Anterior cingulate cortex (tissue), 58 donors: Measurements from ENCODE around the gene CNOT1.
"Not testable (repeated sequence)": the region's sequence is repeated elsewhere in the genome, so short reads cannot be mapped to it uniquely, and the experiment has no call there.

ENCODE experiments used
- DNase-seq, 58 donors: peaks; one replicate each; lab custom pipeline; 2025; lab: John Stamatoyannopoulos, UW

Gene CNOT1

DNA sequence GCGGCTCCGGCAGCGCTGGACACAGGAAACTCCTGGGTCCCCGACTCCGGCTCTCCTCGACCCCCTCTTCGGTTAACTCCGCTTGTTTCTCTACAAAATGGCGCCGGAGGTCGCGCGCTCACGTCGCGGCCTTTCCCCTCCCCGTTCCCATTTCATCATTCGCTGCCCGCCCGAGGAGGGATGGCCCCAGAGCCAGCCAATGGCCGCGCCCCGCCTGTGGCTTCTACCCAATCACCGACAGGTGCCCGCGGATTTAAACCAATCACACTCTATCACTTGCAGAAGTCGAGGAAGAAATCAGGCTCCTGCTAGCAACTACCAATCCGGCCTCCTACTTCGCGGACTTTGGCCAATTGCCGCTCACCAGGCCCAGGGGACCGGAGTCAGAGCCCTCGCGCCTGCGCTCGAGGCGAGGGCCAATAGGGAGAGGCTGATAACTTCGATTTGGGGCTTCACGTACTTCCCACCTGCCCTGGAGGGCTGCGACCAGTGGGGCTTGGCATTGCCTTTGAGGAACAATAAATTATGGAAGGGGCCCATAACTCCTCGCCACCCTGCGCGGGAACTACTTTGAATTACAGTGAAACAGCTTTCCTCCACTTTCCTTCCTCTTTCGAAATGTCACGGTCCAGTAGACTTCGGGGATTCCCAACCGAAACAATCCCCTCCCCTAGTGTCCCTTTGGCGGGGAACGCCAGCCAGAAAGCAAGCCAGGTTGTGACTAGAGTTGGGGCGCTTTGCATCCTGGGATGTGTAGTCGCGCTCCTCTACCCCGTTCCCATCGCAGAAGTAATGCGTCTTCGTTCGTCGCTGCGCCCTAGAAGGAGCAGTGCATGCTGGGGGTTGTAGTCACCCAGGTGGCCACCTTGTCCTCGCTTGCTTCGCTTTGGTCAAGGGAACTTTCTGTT lies at the start of gene CNOT1:
Gene CNOT1 (minus strand): TSS at position 94 of the 908 bp plus-strand sequence. CDS start 30,489 bp downstream, outside the sequence.
- peak; percentile 93 to 100 (median 98) for DNase-seq

DNA sequence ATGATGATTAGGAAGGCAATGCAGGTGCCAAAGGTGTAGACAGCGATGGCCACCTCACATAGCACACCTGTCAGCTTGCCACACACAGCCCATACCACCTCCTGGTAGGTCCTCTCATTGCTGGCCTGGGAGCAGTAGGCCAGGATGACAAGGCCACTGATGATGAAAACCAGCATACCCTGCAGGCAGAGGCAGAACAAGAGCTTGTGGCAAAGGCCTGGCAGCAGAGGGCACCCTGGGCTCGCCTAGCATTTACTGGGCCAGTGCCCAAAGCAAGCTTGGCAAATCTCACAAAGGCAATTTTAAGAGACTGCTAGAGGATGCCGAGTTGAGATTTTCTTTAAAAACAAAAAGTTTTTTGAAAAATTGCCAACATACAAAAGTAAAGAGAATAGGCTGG lies 49.1 kb upstream of the CNOT1 start:
- peak in 49 of 58 donors; percentile 8 to 80 (median 45) for DNase-seq

GRCh38 chr16:58678269-58678668 lies 48.6 kb upstream of the CNOT1 start:
- DNase-seq = no peak

- DNase-seq = no peak
Observed at GRCh38 chr16:58670946-58671583, 41.4 kb upstream of the CNOT1 start.

- no peak for DNase-seq
Observed at GRCh38 chr16:58670177-58670576, 40.6 kb upstream of the CNOT1 start.

GRCh38 chr16:58665200-58665599 lies 35.6 kb upstream of the CNOT1 start:
- DNase-seq = no peak

DNA sequence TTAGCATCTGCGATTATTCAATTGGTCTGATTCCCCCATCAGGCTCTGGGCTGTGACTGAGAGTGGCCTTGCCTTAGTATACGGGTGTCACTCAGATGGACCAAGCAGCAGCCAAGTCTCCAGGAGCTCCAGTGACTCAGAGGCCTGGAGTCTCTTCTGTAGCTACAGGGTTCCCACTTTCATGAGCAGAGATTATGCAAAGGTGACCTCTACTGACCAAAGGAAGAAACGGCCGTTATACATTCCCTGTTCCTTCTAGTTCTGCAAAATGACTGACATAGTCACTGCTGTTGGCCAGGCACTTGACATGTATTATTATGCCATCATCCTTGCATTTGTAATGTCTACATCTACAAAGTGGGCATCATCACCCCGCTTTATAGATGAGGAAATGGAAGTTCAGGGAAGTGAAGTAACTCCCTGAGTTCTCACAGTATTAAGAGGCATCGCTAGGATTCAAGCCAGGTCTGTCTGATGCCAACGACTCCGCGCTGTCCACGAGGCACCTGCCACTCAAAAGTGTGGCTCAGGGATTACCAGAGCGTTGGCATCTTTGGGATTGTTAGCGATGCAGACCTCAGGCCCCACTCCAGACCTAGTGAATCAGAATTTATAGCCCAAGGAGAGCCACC lies 31.7 kb upstream of the CNOT1 start:
- DNase-seq = peak in 26 of 58 donors; percentile 3 to 80 (median 24)

GRCh38 chr16:58659911-58660310 lies 30.3 kb upstream of the CNOT1 start:
- DNase-seq = not testable (repeated sequence)

DNA sequence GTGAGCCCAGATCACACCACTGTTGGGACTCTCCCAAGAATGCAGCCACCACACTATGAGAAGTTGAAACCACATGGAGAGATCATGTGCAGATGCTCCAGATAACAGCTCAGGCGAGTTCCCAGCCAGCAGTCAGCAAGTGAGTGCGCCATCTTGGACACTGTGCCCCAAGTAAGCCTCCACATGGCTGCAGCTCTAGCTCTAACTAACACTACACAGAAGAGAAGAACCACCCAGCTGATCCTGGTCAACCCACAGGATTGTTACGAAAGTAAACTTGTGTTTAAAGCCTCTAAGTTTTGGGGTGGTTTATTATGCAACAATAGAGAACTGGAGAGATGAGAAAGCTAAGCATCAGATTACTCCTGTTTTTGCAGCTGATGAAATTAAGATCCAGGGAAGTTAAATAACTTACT lies 29.2 kb upstream of the CNOT1 start:
- no peak for DNase-seq

DNA sequence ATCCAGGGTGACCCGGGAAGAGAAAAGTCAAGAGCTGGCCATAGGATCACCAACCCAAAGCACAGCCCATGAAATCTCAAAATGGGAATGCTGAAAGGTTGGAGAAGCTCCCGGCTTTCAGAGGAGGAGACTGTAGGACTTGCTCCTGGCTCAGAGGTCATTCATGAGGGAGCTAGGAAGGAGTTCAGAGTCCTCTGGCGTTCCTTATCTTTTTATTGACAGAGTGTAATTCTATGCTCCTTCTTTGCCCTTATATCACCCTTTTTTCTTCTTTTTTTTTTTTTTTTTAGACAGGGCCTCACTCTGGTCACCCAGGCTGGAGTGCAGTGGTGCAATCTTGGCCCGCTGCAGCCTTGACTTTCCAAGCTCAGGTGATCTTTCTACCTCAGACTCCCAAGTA lies 27.3 kb upstream of the CNOT1 start:
- DNase-seq = no peak

- DNase-seq = no peak
Observed at GRCh38 chr16:58655215-58655596, 25.6 kb upstream of the CNOT1 start.

GRCh38 chr16:58654560-58655214 lies 25.1 kb upstream of the CNOT1 start:
- DNase-seq = no peak

GRCh38 chr16:58652741-58653140 lies 23.1 kb upstream of the CNOT1 start:
- DNase-seq = no peak

DNA sequence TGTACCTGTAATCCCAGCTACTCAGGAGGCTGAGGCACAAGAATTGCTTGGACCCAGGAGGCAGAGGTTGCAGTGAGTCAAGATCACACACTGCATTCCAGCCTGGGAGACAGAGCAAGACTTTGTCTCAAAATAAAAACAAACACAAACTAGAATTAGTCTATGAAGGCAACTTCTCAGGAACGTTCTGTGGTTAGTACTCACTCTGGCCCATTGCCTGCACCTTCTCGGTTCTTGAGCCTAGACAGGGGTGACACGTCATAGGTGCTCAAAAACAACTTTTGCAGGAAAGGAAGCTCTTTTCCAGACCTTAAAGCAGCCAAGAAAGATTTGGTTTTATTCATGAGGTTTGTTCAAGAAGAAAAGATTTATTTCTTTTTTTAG lies 22.3 kb upstream of the CNOT1 start:
- no peak for DNase-seq

DNA sequence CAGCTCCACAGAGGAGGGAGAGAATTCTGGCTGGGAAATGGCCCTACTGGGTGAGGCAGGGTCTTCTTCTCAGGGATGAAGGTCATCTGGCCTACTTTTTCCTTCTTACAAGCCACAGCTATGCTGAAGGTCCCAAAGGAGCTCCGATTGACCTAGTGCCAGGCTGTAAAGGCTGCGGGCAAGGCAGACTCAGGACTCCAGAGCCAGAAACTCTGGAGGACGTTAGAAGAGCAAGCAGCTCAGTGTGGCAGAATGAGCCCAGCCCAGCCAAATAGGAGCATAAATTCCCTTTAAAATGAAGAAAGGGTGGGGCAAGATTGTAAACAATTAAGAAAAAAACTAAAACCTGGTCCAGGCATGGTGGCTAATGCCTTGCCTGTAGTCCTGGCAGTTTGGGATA lies 20.1 kb upstream of the CNOT1 start:
- no peak for DNase-seq

DNA sequence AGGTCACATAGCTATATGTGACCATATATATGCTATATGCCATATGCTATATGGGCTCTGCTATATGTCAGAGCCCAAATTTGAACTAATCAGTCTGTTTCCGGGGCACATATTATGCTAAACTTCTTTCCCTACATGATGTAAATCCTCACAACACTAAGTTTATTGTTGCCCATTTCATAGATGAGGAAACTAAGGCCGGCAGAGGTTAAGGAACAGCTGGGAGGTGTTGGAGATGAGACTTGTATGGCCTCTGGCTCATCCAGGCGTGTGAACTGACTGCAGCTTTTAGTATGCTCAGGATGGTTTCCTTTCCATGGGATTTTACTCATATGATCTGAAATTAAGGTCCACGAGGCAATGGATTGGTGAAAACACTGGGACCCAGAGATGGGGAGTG lies 17.5 kb upstream of the CNOT1 start:
- DNase-seq = no peak

GRCh38 chr16:58644765-58645487 lies 15.3 kb upstream of the CNOT1 start:
- DNase-seq = no peak

GRCh38 chr16:58644108-58644507 lies 14.5 kb upstream of the CNOT1 start:
- DNase-seq = no peak

DNA sequence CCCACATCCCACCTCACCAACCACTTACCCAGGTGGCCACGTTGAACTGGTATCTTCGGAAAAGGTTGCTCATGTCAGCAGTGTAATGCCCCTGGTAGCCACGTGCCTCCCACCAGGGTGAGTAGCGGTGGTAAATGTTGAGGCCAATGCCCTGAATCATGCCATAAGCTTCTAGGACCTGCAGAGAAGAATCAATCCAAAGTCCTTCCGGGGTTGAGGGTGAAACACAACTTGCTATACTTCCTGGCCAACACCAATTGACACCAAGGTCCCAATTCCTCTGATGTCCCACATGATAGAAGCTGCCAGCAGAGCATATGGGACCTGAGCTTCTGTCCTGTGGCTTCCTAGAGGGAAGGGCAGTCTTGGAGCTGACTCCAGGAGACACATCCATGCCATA lies 11.3 kb upstream of the CNOT1 start:
- DNase-seq = no peak

GRCh38 chr16:58639836-58640235 lies 10.2 kb upstream of the CNOT1 start:
- DNase-seq = no peak
